HG03025 (cell line): ENCODE measurements around the gene TOMM22.

Experiments used
- ATAC-seq: cut with Tn5 transposase; IDR thresholded peaks from one replicate; pipeline ENCODE4 v1.9.1; 2021; ENCODE audit warnings: mild to moderate bottlenecking, moderate library complexity; ENCODE audit not compliant: unreplicated experiment, low FRiP score

The TOMM22 gene

DNA sequence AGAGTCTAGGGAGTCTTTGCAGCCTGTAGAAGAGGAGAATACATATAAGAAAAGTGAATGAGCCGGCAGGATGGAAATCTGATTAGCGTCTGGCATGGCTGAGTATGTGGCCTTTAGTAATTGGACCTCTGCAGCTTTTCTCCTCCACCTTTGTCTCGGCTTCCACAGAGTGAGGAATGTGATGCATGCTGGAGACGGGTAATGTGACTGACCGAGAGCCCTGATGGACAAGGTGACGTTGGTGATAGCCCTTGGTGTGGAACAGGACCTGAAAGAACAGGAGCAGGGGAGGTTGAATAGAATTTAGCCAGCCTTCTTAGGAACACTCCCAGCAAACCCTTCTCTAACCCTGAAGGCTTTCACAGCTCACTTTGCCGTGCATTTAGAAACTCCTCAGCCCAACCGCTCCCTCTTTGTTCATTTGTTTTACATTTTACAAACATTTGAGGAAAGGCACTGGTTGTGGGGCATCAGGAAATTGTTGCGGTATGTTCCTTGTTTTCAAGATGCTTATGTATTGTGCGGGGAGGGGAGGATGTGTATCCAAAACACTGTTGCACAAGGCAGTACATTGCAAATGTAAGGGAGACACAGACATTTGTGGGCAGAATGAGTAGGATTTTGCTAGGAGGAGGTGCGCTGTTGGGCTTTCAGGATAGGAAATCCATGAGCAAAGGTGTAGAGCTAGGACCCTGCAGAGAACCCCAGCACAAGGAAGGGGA, 30.9 kb downstream of the TOMM22 start:
- ATAC-seq = no peak

DNA sequence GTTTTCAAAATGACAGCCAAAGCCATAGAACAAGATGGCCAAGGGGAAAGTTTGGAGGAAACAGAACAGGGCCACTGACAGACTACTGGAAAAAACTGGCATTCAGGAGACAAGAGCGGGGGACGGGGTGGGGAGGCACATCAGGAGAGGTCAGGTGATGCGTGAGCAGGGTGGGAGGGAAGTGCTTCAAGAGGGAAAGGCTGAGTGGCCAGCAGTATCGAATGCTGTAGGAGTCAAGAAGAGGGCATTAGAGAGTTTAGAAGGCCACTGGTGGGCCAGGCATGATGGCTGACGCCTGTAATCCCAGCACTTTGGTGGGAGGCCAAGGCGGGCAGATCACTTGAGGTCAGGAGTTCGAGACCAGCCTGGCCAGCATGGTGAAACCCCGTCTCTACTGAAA, 32.2 kb downstream of the TOMM22 start:
- ATAC-seq = no peak

DNA sequence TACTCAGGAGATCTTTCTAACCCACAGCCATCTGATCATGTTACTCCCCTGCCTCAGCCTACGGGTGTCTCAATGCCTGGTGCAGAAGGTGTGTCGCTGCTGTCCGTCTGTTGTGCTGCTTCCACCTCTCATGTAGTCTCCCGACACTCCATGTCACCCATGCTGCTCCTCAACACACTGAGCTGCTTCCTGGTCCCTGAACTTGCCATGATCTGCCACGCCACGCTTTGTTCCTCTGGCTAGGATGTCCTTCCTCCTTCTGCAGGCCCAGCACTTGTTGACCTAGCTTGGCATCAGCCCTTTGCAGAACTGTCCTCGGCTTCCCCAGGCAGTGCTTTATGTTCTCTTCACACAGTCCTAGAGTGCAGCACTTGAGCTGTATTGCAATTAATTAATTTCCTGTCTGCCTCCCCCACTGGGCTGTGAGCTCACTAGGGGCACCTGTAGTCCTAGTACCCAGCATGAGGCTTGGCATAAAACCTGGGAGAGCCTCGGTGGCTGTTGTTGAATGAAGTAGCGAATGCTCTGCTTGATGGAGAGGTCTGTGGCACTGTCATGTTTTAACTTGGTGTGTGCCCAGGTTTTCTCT, 33.5 kb downstream of the TOMM22 start:
- no peak for ATAC-seq

DNA sequence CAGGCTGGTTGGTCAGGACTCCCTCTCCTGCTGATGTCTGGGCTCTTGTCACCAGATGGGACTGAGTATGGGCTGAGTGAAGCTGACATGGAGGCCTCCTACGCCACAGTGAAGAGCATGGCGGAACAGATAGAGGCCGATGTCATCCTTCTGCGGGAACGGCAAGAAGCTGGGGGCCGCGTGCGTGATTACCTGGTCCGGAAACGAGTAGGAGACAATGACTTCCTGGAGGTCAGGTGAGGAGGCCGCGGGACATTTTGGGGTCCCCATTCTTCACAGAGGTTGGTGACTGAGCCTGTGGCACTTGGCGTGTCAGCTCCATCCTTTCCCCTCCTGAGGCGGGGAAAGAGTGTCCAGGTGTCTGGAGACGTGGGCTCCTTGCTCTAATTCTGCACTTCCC, 34.1 kb downstream of the TOMM22 start:
- no peak for ATAC-seq

DNA sequence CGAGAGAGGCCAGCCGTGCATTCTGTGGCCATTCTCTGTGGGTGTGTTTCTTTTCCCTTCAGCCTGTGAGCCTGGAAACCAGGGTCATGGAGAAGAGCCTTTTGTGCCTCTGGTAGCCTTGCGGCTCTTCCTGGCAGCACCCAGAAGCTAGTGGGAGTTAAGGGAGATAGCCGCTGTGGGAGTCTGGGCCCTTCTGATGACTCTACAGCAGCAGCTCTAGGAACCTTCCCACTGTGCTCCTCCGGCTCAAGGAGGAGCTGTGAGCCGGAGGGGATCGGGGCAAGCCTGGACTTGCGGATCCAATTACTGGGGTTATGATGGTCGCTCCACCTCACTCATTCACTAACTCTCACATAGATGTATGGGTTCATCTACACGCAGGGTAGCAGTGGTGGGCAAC, 34.5 kb downstream of the TOMM22 start:
- no peak for ATAC-seq

DNA sequence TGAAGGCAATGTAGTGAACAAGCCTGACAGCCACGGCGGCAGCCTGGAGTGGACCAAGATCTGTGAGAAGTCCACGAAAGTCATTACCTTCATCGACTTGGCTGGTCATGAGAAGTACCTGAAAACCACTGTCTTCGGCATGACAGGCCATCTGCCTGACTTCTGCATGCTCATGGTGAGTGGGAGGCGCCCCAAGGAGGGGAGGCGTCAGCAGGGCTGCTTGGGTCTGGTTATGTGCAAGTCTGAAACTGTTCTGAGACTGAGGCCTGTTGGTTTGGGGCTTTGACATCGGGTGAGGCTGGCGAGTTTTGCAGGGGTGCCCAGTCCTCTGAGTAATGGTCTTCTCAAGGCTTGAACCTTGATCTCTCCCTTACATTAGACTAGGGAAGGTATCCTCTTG, 35.1 kb downstream of the TOMM22 start:
- ATAC-seq = no peak

DNA sequence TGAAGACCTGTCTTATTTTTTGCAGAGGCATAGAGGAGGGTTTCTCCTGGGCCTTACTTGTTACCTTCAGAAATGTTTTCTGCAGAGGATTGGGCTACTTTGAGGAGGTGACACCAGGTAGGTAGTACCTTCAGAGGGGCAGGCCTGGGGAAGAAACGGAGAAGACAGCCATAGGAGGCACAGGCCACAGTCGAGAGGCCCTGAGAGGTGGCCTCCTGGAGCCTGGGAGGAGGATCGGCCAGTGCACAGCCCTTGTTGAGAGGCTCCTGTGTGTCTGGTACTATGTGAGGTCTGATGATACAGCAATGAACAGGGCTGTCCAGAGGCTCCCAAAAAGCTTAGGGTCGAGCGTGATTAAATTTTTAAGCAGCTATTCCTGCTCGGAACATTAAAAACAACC, 35.5 kb downstream of the TOMM22 start:
- ATAC-seq = no peak

DNA sequence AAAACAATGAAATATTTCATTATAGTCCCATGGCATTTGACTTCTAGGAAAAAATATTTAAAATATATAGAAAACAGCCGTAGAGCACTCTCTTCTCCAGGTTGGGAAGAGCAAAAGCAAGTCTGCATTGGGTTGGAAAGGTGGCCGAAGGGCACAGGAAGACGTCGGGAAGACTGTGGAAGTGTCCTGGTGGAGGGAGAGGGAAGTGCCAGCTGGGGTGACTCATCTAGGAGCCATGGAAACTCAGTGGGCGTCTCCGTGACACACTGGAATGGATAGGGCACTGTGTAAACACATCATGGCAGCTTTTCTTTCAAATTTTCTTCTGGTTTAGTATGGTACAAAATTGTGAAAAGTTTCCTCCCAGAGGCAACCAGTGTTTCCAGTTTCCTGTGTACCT, 36.7 kb downstream of the TOMM22 start:
- ATAC-seq = no peak

DNA sequence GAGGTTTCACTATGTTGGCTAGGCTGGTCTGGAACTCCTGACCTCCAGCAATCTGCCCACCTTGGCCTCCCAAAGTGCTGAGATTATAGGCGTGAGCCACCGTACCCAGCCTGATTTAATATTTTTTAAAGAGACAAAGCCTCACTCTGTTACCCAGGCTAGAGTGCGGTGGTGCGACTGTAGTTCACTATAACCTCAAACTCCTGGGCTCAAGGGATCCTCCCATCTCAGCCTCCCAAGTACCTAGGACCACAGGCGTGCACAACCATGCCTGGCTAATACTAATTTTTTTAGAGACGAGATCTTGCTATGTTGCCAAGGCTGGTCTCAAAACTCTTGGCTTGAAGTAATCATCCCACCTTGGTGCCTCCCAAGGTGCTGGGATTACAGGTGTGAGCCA, 37.4 kb downstream of the TOMM22 start:
- ATAC-seq = no peak

DNA sequence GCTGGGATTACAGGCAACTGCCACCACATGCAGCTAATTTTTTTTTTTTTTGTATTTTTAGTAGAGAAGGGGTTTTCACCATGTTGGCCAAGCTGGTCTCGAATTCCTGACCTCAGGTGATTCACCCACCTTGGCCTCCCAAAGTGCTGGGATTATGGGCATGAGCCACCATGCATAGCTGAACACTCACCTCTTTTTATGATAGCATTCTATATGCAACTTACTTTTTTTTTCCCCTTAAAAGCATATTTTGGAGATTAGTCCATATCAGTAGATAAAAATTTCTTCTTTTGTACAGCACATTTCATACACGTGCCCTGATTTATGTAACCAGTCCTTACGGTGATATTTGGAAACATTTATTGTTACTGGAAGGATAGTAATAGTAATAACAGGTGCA, 38.6 kb downstream of the TOMM22 start:
- no peak for ATAC-seq

DNA sequence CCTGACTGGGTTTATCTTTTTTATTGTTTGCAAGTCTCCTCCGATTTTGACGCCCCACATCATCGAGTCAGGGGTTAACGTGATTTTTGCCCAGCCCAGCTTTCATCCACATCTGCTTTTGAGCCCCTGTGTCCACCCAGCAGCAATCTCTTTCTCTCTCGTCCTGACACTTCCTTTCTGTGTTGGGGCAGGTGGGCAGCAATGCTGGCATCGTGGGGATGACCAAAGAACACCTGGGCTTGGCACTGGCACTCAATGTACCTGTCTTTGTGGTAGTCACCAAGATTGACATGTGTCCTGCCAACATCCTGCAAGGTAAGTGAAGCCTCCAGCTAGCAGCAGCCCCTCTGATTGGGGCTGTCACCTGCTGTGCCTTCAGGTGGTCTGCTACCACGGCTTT, 39.8 kb downstream of the TOMM22 start:
- ATAC-seq = no peak

DNA sequence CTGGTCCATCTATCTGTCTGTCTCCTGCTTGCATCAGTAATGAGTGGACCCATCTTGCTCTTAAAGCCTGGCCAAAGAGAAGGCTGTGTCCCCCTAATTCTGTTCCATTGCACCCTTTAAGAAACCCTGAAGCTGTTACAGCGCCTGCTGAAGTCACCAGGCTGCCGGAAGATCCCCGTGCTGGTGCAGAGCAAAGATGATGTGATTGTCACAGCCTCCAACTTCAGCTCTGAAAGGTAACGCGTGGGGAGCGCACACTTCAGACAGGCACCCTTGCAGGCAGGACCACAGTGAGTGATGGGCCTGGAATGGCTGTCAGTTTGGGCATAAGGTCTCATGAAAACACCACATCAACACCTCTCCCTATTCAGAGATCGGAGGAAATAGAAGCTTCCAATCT, 42.4 kb downstream of the TOMM22 start:
- no peak for ATAC-seq

DNA sequence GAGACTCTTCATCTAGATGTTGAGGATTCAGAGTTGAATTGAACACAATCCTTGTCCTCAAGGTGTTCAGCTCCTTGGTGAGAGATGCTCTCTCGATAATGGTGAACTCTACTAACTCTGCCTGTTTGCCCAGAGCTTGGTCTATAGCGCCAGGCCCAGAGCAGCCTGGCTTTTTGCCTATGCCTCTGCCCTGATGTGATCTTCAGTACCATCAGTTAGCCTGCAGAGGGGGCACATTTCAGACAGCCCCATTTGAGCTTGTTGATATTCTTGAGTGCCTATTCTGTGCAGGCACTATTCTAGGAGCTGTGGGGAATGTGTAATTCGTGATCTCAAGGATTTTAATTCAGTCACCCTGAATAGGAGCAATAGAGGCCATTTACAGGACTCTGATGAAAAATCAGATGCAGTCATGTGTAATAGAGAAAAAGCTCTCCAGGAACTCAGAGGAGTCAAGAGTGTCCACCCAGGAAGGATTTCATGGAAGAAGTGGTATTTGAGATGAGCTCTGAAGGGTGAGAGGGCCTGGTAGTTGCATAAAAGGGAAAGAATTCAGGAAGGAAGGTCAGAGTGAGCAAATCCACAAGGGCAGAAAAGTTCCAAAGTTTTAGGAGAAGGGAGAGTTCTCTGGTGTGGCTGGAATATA, 43.3 kb downstream of the TOMM22 start:
- ATAC-seq = no peak

DNA sequence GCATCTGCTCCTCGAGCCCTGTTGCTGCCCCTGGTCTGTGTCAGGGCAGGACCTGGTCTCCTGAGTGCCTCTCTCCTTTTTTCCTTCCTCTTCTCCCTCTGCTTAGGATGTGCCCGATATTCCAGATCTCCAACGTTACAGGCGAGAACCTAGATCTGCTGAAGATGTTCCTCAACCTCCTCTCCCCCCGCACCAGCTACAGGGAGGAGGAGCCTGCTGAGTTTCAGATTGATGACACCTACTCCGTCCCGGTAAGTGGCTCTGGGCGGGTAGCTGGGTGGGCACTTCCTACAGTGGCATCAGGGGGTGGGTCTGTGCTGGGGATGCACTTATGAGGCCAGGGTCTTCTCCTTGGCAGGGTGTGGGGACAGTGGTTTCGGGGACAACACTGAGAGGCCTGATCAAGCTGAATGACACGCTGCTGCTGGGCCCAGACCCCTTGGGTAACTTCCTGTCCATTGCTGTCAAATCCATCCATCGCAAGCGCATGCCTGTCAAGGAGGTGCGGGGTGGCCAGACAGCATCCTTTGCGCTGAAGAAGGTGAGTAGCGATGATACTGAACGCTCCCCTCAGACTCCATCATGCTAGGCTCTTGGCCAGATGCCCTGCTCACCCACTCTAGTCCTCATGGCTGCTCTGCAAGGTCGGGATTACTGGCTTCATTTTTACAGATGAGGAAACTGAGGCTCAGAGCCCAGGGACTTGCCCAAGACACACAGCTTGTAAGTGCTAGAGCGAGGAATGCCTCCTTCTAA, 44.3 kb downstream of the TOMM22 start:
- ATAC-seq = no peak

DNA sequence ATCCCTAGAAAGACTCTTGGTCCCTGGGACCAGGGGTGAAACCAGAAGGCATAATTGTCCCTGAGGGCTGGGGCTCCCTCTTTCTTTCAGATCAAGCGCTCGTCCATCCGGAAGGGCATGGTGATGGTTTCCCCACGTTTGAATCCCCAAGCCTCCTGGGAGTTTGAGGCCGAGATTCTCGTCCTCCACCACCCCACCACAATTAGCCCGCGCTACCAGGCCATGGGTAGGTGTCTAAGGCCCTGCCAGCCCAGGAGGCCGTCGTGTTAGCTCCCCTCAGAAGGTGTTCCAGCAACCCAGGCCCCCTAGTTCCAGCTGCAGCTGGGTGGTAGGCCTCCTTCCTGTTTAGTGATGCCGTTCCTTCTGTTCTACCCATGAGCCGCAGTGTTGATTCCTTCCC, 45.4 kb downstream of the TOMM22 start:
- ATAC-seq = no peak

DNA sequence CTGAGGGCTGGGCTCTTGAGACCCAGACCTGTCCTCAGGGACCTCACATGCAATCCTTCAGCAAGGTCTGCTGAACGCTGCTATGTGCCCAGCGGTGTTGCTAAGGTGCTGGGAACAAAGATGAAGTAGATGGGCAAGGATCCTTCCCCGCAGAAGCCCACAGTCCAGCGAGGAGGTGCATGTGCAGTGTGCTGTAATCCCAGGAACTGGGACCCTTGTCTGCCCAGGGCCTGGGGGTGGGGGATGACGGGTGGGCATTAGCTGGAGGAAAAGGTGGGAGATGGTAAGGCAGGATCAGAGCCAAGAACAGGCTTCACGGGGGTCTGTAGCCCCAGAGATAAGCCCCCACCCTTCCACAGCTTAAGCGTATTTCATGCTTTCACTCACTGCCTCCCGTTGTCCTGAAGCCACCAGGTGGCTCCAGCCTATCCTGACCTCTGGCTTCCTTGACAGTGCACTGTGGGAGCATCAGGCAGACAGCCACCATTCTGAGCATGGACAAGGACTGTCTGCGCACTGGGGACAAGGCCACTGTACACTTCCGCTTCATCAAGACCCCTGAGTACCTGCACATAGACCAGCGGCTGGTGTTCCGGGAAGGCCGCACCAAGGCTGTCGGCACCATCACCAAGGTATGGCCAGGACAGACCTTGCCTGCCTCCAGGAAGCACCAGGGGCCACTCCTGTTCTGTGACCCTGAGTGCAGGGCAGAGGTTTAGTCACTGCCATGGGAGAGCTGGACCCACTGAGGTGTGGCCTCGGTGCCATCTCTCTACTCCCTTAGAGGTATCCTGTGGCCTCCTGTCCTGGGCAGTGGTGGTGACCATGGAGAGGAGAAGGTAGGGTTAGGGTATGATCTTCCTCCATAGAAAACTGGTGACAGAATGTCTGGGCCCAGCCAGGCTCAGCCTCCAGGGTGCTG, 46.0 kb downstream of the TOMM22 start:
- ATAC-seq = no peak

DNA sequence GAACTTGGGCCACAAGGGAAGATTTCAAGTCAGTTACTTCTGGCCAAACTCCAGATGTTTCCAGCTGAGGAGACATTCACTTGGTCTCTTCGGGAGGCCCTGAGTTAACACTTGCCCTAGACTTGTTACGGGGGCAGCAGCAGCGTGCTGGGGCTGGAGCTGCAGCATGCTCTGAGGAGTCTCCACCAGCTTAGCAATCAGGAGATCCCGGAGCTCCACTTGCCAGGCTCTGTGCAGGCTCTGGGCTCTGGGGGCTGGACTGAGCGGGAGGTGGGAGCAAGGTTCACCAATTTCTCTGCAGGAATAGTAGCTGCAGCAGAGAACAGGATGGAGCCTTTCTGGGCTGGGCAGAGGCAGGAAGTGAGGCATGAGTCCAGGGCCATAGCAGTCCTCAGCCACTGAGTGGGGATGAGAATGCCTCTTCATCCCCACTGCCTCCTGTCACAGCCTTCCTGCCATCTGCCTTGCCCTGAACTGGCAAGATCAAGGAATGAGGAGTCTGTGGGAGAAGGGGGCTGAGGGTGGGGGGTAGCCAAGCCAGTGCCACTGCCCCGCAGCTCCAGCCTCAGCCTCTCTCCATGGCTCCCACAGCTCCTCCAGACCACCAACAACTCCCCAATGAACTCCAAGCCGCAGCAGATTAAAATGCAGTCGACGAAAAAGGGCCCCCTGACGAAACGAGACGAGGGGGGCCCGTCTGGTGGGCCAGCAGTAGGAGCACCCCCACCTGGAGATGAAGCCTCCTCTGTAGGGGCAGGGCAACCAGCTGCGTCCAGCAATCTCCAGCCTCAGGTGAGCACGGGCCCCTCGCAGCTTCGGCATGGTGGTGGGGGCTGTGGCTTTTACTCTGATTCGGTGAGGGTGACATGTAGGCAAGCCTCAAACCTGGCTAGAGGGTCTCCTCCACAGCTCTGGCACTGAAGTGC, 47.4 kb downstream of the TOMM22 start:
- ATAC-seq = no peak

DNA sequence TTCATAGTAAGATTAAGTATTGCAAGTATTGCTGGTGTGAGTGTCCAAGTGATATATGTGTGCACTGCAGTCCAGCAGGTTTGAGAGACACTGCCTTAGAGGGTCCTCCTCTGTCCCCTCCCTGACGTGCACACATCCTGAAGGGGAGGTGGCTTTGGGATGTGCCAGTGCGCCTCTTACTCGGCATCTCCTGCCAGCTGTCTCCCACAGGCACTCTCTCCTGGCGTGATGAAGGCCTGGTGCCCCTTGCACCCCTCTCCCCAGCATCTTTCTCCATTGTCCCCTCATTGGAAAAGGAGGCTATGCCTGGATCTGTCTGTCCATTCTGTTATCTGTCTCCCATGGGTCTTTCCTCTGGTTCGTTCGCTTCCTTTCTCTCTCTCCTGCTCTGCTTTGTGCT, 48.2 kb downstream of the TOMM22 start:
- no peak for ATAC-seq

DNA sequence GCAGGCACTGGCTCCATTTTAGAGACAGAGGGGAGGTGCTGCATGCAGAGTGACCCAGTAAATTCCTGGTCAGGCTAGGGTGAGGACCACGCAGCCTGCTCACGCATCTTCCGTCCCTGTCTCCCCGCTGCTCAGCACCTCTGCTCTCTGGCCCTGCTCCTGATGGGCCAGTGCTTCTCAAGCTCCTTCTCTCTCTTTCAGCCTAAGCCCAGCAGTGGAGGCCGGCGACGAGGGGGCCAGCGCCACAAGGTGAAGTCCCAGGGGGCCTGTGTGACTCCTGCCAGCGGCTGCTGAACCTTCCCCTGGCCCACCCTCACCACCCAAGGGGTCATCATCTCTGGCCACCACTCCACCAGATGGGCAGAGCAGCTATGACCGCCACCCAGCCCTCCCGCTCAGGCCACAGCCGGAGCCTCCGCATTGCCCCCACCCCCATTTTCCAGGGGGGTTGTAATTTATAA, 48.7 kb downstream of the TOMM22 start:
- ATAC-seq = no peak
